HepG2 (cell line): Measurements from ENCODE around the gene CDH11. TPM values are rescaled to one million over a fixed set of nuclear protein-coding genes. Genes with fewer than 3 reads are reported as not detected.

Source experiments
- CSRNP2 ChIP-seq: sonication (generic); formaldehyde crosslinking; conservative IDR thresholded peaks from 2 replicates; pipeline ENCODE4 v1.8.0; 2022; ENCODE audit warnings: low read depth, missing genetic modification reagents
- GRHL1 ChIP-seq: sonication (generic); formaldehyde crosslinking; conservative IDR thresholded peaks from 2 replicates; pipeline ENCODE4 v1.8.0; 2022; ENCODE audit warnings: missing genetic modification reagents
- HIC2 ChIP-seq: sonication (generic); formaldehyde crosslinking; IDR thresholded peaks from 2 replicates; pipeline ENCODE4 v1.9.0; 2022; ENCODE audit warnings: low read depth, missing genetic modification reagents
- MAF1 ChIP-seq: sonication (generic); formaldehyde crosslinking; IDR thresholded peaks from 2 replicates; pipeline ENCODE4 v1.5.0; 2020; ENCODE audit warnings: missing genetic modification reagents, borderline replicate concordance
- PAWR ChIP-seq: sonication (generic); formaldehyde crosslinking; IDR thresholded peaks from 2 replicates; pipeline ENCODE4 v1.4.0; 2020; ENCODE audit warnings: missing genetic modification reagents, mild to moderate bottlenecking, borderline replicate concordance
- SMC3 ChIP-seq: IDR thresholded peaks from 2 replicates; pipeline ENCODE4 v1.6.1; 2011; ENCODE audit warnings: low read length, improper control_type of control experiment
- TRIM24 ChIP-seq: sonication (generic); formaldehyde crosslinking; IDR thresholded peaks from 2 replicates; pipeline ENCODE4 v1.8.0; 2022; ENCODE audit warnings: mild to moderate bottlenecking, missing genetic modification reagents
- ZNF580 ChIP-seq: IDR thresholded peaks from 2 replicates; pipeline ENCODE4 v1.6.1; 2016; ENCODE audit warnings: low read depth, borderline replicate concordance
- ZNF616 ChIP-seq: sonication (generic); formaldehyde crosslinking; IDR thresholded peaks from 2 replicates; pipeline ENCODE4 v1.5.0; 2020; ENCODE audit warnings: low read depth, mild to moderate bottlenecking, missing genetic modification reagents
- ZNF720 ChIP-seq: sonication (generic); formaldehyde crosslinking; IDR thresholded peaks from 2 replicates; pipeline ENCODE4 v1.4.0; 2020; ENCODE audit warnings: missing genetic modification reagents
- polyA plus RNA-seq, 8 experiments: library from polyadenylated mRNA; depleted of rRNA in 3 of 8; stranded (reverse) in 7 of 8; unstranded in 1 of 8; fragments of >200 nt; fragmentation: Illumina TruSeq in 4 of 8; extraction: Trizol in 4 of 8; gene quantifications; 2 replicates each; pipeline versions ENCODE4 v1.2.1 to v1.2.3, GENCODE V29; 2011 to 2016; ENCODE audit warnings: low read depth in 4 of 8, missing spikeins in 1 of 8, mixed read lengths in 1 of 8; ENCODE audit not compliant: insufficient read depth in 1 of 8
- total RNA-seq, 5 experiments: library from RNA; depleted of rRNA; stranded (reverse); fragments of >200 nt; fragmentation: Illumina TruSeq; extraction: Trizol; gene quantifications; 2 replicates each; pipeline ENCODE4 v1.2.3, GENCODE V29; 2016; ENCODE audit warnings: low read depth in 1 of 5

The CDH11 gene
- total and polyA plus RNA-seq, 2 of the 13 experiments (the other 11 are each of a cell fraction or from before 2014, with no cell fraction given): not detected

GRCh38 chr16:65094009-65094408 lies 27.9 kb downstream of the CDH11 start (continued):
- TF ChIP-seq HIC2 (CRISPR knock-in tag) (no peak), MAF1 (no peak), GRHL1 (CRISPR knock-in tag) (no peak), PAWR (no peak), SMC3 (no peak), TRIM24 (CRISPR knock-in tag) (no peak), ZNF580 (no peak), ZNF720 (CRISPR knock-in tag) (no peak), ZNF616 (CRISPR knock-in tag) (no peak), CSRNP2 (CRISPR knock-in tag) (no peak)
